SK-N-SH treated with all-trans-retinoic acid at 6 μM for 48 hours (cell line): ENCODE results near the gene TXN.

Experiments used
- ATAC-seq: fragments of 200-7000 bp; cut with Tn5 transposase; 3 replicates; pipeline ENCODE4 v1.9.1; 2020; ENCODE audit warnings: mild to moderate bottlenecking, moderate library complexity
- ARNTL ChIP-seq: fragments of 450-650 bp; formaldehyde crosslinking; IDR thresholded peaks from 2 replicates; pipeline ENCODE4 v1.5.0; 2020; ENCODE audit warnings: low read depth, mild to moderate bottlenecking, moderate library complexity, borderline replicate concordance
- BACH2 ChIP-seq: fragments of 250-450 bp; sonication (Bioruptor Pico); IDR thresholded peaks from 2 replicates; pipeline ENCODE4 v1.9.0; 2021; ENCODE audit warnings: mild to moderate bottlenecking, borderline replicate concordance
- CREB5 ChIP-seq: fragments of 250-450 bp; sonication (Bioruptor Pico); IDR thresholded peaks from 2 replicates; pipeline ENCODE4 v1.5.1; 2020; ENCODE audit warnings: low read depth, mild to moderate bottlenecking, moderate library complexity
- CSDC2 ChIP-seq: fragments of 250-450 bp; sonication (Bioruptor Pico); IDR thresholded peaks from 2 replicates; pipeline ENCODE4 v1.5.0; 2020; ENCODE audit warnings: mild to moderate bottlenecking, moderate library complexity
- CSRNP3 ChIP-seq: fragments of 250-450 bp; sonication (Bioruptor Pico); IDR thresholded peaks from 2 replicates; pipeline ENCODE4 v1.5.1; 2021; ENCODE audit warnings: mild to moderate bottlenecking, moderate library complexity
- ESRRG ChIP-seq: fragments of 250-450 bp; sonication (Bioruptor Pico); IDR thresholded peaks from 2 replicates; pipeline ENCODE4 v1.6.1; 2021; ENCODE audit warnings: mild to moderate bottlenecking
- GLIS3 ChIP-seq: fragments of 250-450 bp; sonication (Bioruptor Pico); IDR thresholded peaks from 2 replicates; pipeline ENCODE4 v1.5.0; 2020; ENCODE audit warnings: mild to moderate bottlenecking, moderate library complexity
- ISL1 ChIP-seq: fragments of 250-450 bp; sonication (Bioruptor Pico); IDR thresholded peaks from 2 replicates; pipeline ENCODE4 v2.1.2; 2022; ENCODE audit warnings: mild to moderate bottlenecking, moderate library complexity
- OSR1 ChIP-seq: fragments of 250-450 bp; sonication (Bioruptor Pico); IDR thresholded peaks from 2 replicates; pipeline ENCODE4 v1.8.0; 2022; ENCODE audit warnings: moderate library complexity, mild to moderate bottlenecking, inconsistent platforms
- PATZ1 ChIP-seq: fragments of 250-450 bp; sonication (Bioruptor Pico); IDR thresholded peaks from 2 replicates; pipeline ENCODE4 v1.8.0; 2020; ENCODE audit warnings: mild to moderate bottlenecking, moderate library complexity, borderline replicate concordance
- PPARA ChIP-seq: fragments of 250-450 bp; sonication (Bioruptor Pico); IDR thresholded peaks from 2 replicates; pipeline ENCODE4 v1.5.0; 2020; ENCODE audit warnings: mild to moderate bottlenecking, borderline replicate concordance
- RARB ChIP-seq: fragments of 250-450 bp; sonication (Bioruptor Pico); IDR thresholded peaks from 2 replicates; pipeline ENCODE4 v1.8.0; 2021; ENCODE audit warnings: mild to moderate bottlenecking, moderate library complexity
- SNAI2 ChIP-seq: fragments of 250-450 bp; sonication (Bioruptor Pico); IDR thresholded peaks from 2 replicates; pipeline ENCODE4 v1.5.0; 2020; ENCODE audit warnings: mild to moderate bottlenecking, moderate library complexity
- TCF4 ChIP-seq: fragments of 250-450 bp; sonication (Bioruptor Pico); IDR thresholded peaks from 2 replicates; pipeline ENCODE4 v1.8.0; 2021; ENCODE audit warnings: mild to moderate bottlenecking, moderate library complexity, borderline replicate concordance
- TOX ChIP-seq: fragments of 250-450 bp; sonication (Bioruptor Pico); IDR thresholded peaks from 2 replicates; pipeline ENCODE4 v1.8.0; 2021; ENCODE audit warnings: mild to moderate bottlenecking, moderate library complexity, borderline replicate concordance
- TSHZ2 ChIP-seq: fragments of 250-450 bp; sonication (Bioruptor Pico); IDR thresholded peaks from 2 replicates; pipeline ENCODE4 v1.5.0; 2020; ENCODE audit warnings: mild to moderate bottlenecking, moderate library complexity
- ZC3H10 ChIP-seq: fragments of 250-450 bp; sonication (Bioruptor Pico); IDR thresholded peaks from 2 replicates; pipeline ENCODE4 v1.5.1; 2021; ENCODE audit warnings: mild to moderate bottlenecking, moderate library complexity
- ZFP3 ChIP-seq: fragments of 250-450 bp; sonication (Bioruptor Pico); IDR thresholded peaks from 2 replicates; pipeline ENCODE4 v1.5.0; 2020; ENCODE audit warnings: mild to moderate bottlenecking, moderate library complexity
- ZFP30 ChIP-seq: fragments of 450-650 bp; formaldehyde crosslinking; IDR thresholded peaks from 2 replicates; pipeline ENCODE4 v1.5.0; 2022; ENCODE audit warnings: mild to moderate bottlenecking, moderate library complexity
- ZNF565 ChIP-seq: fragments of 450-650 bp; formaldehyde crosslinking; conservative IDR thresholded peaks from 2 replicates; pipeline ENCODE4 v1.5.0; 2020; ENCODE audit warnings: low read depth, mild to moderate bottlenecking, moderate library complexity
- ZNF70 ChIP-seq: fragments of 450-650 bp; formaldehyde crosslinking; IDR thresholded peaks from 2 replicates; pipeline ENCODE4 v1.5.0; 2020; ENCODE audit warnings: mild to moderate bottlenecking, moderate library complexity
- ZNF8 ChIP-seq: fragments of 450-650 bp; formaldehyde crosslinking; IDR thresholded peaks from 2 replicates; pipeline ENCODE4 v1.5.0; 2020; ENCODE audit warnings: mild to moderate bottlenecking, moderate library complexity

The TXN gene

GRCh38 chr9:110240198-110240597, 16.1 kb downstream of the TXN start:
- TF ChIP-seq CSRNP3 (CRISPR knock-in tag) (no peak), TOX (CRISPR knock-in tag) (no peak), TCF4 (no peak), ISL1 (CRISPR knock-in tag) (no peak), OSR1 (CRISPR knock-in tag) (no peak), ARNTL (CRISPR knock-in tag) (no peak), ESRRG (no peak), RARB (CRISPR knock-in tag) (no peak), CSDC2 (CRISPR knock-in tag) (no peak), ZFP30 (CRISPR knock-in tag) (no peak), ZNF565 (CRISPR knock-in tag) (no peak), CREB5 (CRISPR knock-in tag) (no peak), ZNF70 (CRISPR knock-in tag) (no peak), ZNF8 (no peak), PPARA (CRISPR knock-in tag) (no peak)
- TF ChIP-seq, all 23 proteins: peak for 0
- ATAC-seq = no peak

GRCh38 chr9:110228321-110228720, 28.0 kb downstream of the TXN start:
- no peak for ATAC-seq
- TF ChIP-seq ISL1 (CRISPR knock-in tag) (no peak), RARB (CRISPR knock-in tag) (no peak), TOX (CRISPR knock-in tag) (no peak), ESRRG (no peak), CSRNP3 (CRISPR knock-in tag) (no peak), ZC3H10 (CRISPR knock-in tag) (no peak), OSR1 (CRISPR knock-in tag) (no peak), ARNTL (CRISPR knock-in tag) (no peak), ZNF565 (CRISPR knock-in tag) (no peak), SNAI2 (CRISPR knock-in tag) (no peak), PATZ1 (CRISPR knock-in tag) (no peak), ZFP3 (CRISPR knock-in tag) (no peak), TCF4 (no peak), BACH2 (no peak), ZNF70 (CRISPR knock-in tag) (no peak), GLIS3 (CRISPR knock-in tag) (no peak), TSHZ2 (no peak), CSDC2 (CRISPR knock-in tag) (no peak), PPARA (CRISPR knock-in tag) (no peak)

GRCh38 chr9:110224583-110224982, 31.7 kb downstream of the TXN start:
- ATAC-seq = no peak
- TF ChIP-seq RARB (CRISPR knock-in tag) (no peak), BACH2 (no peak), ARNTL (CRISPR knock-in tag) (no peak), PATZ1 (CRISPR knock-in tag) (no peak), ZFP3 (CRISPR knock-in tag) (no peak), CSDC2 (CRISPR knock-in tag) (no peak), ZNF70 (CRISPR knock-in tag) (no peak), TSHZ2 (no peak), SNAI2 (CRISPR knock-in tag) (no peak)
